ENCODE measurements around the gene SEPTIN10.
"Not testable (repeated sequence)": the region's sequence is repeated elsewhere in the genome, so short reads cannot be mapped to it uniquely, and the experiment has no call there.

Gene SEPTIN10

DNA sequence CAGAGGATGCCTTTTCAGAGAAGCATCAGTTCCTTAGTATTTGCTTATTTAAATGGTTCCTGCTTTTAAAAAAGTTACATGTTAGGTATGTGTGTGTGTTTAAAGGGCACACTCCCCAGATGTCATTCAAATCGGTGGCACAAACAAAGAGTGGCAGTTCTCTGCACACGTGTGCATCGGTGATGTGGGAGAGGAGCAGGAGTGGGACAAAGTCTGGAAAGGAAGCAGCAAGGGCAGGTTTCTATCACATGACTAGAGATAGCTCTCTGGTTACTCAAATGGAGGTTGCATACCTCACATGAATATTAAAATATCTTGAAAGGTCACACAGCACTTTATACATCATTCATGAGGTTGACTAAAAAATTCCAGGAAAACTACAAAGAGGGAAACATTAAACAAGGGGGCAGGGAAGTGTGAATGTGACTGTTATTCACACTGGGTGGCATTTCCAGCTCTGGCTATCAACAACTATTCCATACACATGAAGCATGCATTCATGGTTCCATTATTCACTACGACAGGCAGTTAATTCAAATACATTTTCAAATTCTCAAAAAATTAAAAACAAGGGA lies 64.7 kb downstream of the SEPTIN10 start:
- Histone ChIP-seq H3K9ac (ENCODE audit: low read length) (no peak overlapping the region), H3K4me1 (ENCODE audit: control insufficient read depth, insufficient read depth, low read length) (no peaks in the 10 kb centered on the region), H3K4me3 (ENCODE audit: low read length) (no peak overlapping the region), H3K9me3 (ENCODE audit: control insufficient read depth, low read length) (no peaks in the 10 kb centered on the region), H3K27me3 (ENCODE audit: control insufficient read depth, insufficient read depth, low read length) (no peaks in the 10 kb centered on the region), H3K36me3 (ENCODE audit: control insufficient read depth, insufficient read depth, low read length) (no peaks in the 10 kb centered on the region)

DNA sequence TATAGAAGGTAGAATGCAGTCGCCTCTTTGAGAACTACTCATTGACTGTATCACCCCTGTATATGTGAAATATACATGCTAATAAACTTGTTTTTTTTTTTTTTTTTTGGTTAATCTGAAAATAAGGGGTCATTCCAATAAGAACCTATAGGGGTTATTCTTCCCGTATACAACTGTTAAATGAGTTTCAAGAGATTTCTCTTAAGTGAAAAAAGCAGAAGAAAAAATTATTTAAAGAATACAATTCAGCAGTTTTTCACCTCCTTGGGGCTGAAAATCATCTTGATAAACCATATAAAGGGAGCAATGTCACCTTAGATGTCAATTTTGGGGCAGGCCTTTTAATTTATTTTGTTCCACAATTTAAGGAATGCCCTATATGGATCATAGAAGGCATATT lies 66.5 kb downstream of the SEPTIN10 start:
- H3K4me1 ChIP-seq (ENCODE audit: control insufficient read depth, insufficient read depth, low read length): no peaks in the 10 kb centered on the region

DNA sequence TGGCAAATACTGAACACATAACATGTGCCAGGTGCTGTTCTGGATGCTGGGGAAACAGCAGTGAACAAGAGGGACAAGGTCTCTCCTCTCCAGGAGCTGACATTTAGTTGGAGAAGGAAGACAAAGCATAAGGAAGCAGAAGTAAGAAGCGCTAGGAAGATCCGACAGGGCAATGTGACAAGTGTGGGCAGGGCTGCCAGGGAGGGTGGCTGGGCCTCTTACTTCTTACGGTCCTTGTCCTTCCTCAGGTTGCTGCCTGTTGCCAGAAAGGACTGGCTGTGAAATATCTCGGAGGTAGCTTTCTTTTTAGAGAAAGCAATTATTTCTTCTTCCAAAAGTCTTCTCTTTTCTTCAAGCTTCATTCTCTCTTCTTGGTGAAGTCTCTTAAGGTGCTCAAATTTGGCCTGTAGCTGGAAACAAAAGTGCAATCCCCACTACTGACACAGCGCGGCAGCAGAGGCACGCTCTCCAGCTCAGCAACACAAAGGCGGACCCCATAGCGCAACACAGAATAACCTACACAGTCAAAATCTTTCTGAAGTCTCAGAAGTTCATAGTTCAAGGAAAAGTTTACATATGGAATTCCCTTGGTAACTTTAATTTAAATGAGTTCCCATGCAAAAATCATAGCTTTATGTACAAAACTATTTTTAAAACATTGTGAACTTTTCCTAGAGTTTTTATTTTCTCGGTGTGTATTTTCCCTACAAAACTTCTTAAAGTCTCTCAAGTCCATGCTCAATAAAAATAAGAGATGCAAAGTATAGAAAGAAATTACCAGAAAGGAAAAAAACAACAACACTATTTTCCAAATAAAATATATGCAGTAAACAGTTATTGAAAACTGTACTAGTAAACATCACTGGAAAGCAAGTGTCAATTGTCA lies 67.7 kb downstream of the SEPTIN10 start:
- Histone ChIP-seq H3K27me3 (ENCODE audit: control insufficient read depth, insufficient read depth, low read length) (no peaks in the 10 kb centered on the region), H3K9me3 (ENCODE audit: control insufficient read depth, low read length) (no peaks in the 10 kb centered on the region), H3K9ac (ENCODE audit: low read length) (no peak overlapping the region), H3K4me3 (ENCODE audit: low read length) (no peak overlapping the region), H3K4me1 (ENCODE audit: control insufficient read depth, insufficient read depth, low read length) (no peaks in the 10 kb centered on the region), H3K36me3 (ENCODE audit: control insufficient read depth, insufficient read depth, low read length) (no peaks in the 10 kb centered on the region)

More for the DNA sequence above, 66.5 kb downstream of the SEPTIN10 start:
- H3K9me3 ChIP-seq (ENCODE audit: control insufficient read depth, low read length): no peaks in the 10 kb centered on the region
- H3K27me3 ChIP-seq (ENCODE audit: control insufficient read depth, insufficient read depth, low read length): no peaks in the 10 kb centered on the region
- no peak overlapping the region for H3K4me3 ChIP-seq (ENCODE audit: low read length)
- no peak overlapping the region for H3K9ac ChIP-seq (ENCODE audit: low read length)
- H3K36me3 ChIP-seq (ENCODE audit: control insufficient read depth, insufficient read depth, low read length): no peaks in the 10 kb centered on the region

DNA sequence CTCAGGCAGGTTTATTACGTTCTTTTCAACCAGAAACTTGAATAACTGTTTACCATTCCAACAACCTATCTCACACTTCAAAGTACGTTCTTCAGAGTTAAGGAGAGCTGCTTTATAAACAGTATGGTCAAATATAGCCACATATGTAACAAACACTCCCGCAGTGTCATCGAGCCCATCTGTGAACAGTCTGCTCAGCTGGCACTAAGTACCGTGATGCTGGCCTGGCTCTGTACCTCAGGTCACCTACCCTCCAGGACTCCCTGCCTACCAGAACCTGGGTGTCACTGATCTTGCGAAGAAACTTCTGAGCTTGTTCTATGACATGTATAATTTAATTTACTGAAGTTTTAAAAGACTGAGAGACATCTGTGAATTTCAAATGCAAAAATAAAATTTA lies 71.4 kb downstream of the SEPTIN10 start:
- H3K9ac ChIP-seq (ENCODE audit: low read length): no peak overlapping the region
- peaks cover 9% of the 10 kb centered on the region for H3K4me1 ChIP-seq (ENCODE audit: control insufficient read depth, insufficient read depth, low read length)
- no peaks in the 10 kb centered on the region for H3K36me3 ChIP-seq (ENCODE audit: control insufficient read depth, insufficient read depth, low read length)
- no peaks in the 10 kb centered on the region for H3K27me3 ChIP-seq (ENCODE audit: control insufficient read depth, insufficient read depth, low read length)
- no peaks in the 10 kb centered on the region for H3K9me3 ChIP-seq (ENCODE audit: control insufficient read depth, low read length)
- H3K4me3 ChIP-seq (ENCODE audit: low read length): no peak overlapping the region

DNA sequence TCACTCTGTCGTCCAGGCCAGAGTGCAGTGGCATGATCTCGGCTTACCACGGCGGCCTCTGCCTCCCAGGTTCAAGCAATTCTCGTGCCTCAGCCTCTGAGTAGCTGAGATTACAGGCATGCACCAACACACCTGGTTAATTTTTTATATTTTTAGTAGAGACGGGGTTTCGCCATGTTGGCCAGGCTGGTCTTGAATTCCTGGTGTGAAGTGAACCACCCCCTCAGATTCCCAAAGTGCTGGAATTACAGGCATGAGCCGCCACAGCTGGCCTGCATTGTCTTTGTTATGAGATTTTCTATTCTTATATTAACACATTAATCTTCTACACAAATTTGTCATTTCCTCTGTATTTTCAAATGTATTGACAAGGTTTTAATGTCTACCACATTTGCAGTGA lies 75.2 kb downstream of the SEPTIN10 start:
- H3K27me3 ChIP-seq (ENCODE audit: control insufficient read depth, insufficient read depth, low read length): no peaks in the 10 kb centered on the region
- no peaks in the 10 kb centered on the region for H3K36me3 ChIP-seq (ENCODE audit: control insufficient read depth, insufficient read depth, low read length)
- H3K4me1 ChIP-seq (ENCODE audit: control insufficient read depth, insufficient read depth, low read length): peaks cover 12% of the 10 kb centered on the region
- H3K4me3 ChIP-seq (ENCODE audit: low read length): no peak overlapping the region
- H3K9ac ChIP-seq (ENCODE audit: low read length): no peak overlapping the region
- no peaks in the 10 kb centered on the region for H3K9me3 ChIP-seq (ENCODE audit: control insufficient read depth, low read length)

DNA sequence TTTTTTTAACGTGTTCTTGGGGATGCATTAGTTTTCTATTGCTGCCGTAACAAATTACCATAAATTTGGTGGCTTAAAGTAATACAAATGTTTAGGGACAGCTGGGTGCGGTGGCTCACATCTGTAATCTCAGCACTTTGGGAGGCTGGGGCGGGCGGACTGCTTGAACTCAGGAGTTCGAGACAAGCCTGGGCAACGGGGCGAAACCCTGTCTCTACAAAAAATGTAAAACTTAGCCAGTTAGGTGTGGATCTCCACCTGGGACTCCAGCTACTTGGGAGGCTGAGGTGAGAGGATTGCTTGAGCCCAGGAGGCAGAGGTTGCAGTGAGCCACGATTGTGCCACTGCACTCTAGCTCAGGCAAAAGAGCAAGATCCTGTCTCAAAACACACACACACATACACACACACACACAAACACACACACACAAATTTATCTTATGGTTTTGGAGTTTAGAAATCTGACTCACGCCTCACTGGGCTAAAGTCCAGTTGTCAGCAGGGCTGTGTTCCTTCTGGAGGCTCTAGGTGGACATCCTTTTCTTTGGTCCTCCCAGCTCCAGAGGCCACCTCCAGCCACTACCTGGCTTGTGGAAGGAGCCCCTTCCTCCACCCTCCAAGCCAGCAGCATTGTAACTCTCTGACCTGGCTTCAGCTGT lies 76.1 kb downstream of the SEPTIN10 start:
- Histone ChIP-seq H3K27me3 (ENCODE audit: control insufficient read depth, insufficient read depth, low read length) (no peaks in the 10 kb centered on the region), H3K36me3 (ENCODE audit: control insufficient read depth, insufficient read depth, low read length) (no peaks in the 10 kb centered on the region), H3K4me3 (ENCODE audit: low read length) (no peak overlapping the region), H3K9ac (ENCODE audit: low read length) (no peak overlapping the region), H3K9me3 (ENCODE audit: control insufficient read depth, low read length) (no peaks in the 10 kb centered on the region), H3K4me1 (ENCODE audit: control insufficient read depth, insufficient read depth, low read length) (peaks cover 12% of the 10 kb centered on the region)

DNA sequence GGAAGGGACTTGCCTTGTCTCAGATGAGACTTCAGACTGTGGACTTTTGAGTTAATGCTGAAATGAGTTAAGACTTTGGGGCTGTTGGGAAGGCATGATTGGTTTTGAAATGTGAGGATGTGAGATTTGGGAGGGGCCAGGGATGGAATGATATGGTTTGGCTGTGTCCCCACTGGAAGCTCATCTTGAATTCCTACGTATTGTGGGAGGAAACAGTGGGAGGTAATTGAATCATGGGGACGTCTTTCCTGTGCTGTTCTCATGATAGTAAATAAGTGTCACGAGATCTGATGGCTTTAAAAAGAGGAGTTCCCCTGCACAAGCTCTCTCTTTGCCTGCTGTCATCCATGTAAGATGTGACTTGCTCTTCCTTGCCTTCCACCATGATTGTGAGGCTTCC lies 77.2 kb downstream of the SEPTIN10 start:
- H3K4me1 ChIP-seq (ENCODE audit: control insufficient read depth, insufficient read depth, low read length): peaks cover 12% of the 10 kb centered on the region
- not testable (repeated sequence) for H3K27me3 ChIP-seq (ENCODE audit: control insufficient read depth, insufficient read depth, low read length); H3K9ac ChIP-seq (ENCODE audit: low read length); H3K9me3 ChIP-seq (ENCODE audit: control insufficient read depth, low read length); H3K4me3 ChIP-seq (ENCODE audit: low read length); H3K36me3 ChIP-seq (ENCODE audit: control insufficient read depth, insufficient read depth, low read length)

DNA sequence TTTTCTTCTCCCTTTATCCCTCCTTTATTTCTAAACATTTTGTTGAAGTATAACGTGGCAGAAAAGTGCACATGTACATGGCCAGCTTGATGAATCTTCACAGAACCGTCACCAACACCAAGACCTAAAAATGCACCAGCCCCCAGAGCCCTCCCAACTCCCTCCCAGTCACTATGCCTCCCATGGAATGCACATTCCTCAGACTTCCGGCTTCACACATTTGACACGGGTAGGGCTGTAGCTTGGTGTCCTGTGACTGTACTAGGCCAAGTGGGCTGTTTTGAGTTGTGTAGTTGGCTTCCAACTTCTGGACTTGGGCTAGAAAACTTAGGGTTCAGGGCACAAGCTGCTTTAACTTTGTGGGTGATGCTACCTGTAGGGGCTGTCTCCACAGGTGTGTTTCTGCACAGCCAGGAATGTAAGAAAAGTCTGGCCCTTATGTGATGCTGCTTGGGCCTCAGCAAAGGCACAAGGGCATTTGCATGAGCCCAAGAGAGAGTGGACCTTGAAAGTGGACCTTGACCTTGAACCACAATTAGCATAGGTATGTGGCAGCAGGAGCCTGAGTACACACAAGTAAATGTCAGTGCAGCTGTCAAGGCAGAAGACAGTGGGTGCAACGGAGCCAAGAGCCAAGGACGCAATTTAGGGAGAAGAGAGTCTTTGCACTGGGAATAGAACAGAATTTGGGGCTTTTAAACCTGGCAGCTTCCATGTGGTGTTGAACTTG lies 78.4 kb downstream of the SEPTIN10 start:
- peaks cover 16% of the 10 kb centered on the region for H3K4me1 ChIP-seq (ENCODE audit: control insufficient read depth, insufficient read depth, low read length)
- H3K4me3 ChIP-seq (ENCODE audit: low read length): no peak overlapping the region
- H3K36me3 ChIP-seq (ENCODE audit: control insufficient read depth, insufficient read depth, low read length): no peaks in the 10 kb centered on the region
- no peak overlapping the region for H3K9ac ChIP-seq (ENCODE audit: low read length)
- H3K27me3 ChIP-seq (ENCODE audit: control insufficient read depth, insufficient read depth, low read length): no peaks in the 10 kb centered on the region
- H3K9me3 ChIP-seq (ENCODE audit: control insufficient read depth, low read length): no peaks in the 10 kb centered on the region

DNA sequence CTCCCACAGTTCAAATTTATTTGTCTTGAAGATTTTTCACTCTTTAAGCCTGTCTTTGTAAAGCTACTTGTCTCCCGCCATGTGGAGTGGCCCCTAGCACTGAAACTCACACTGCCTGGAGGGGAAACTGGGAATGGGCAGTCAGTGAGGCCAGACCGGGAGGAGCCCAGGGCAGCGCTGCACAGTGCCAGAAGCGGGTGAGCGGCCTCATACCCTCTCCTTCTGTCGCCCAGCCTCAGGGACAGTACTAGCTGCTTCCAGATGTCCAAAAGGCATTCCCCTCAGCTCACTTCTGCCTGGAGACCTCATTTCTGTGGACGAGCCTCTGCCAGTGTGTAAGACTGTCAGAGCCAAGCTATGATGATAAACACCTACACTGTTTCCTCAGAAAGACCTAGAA lies 79.9 kb downstream of the SEPTIN10 start:
- no peaks in the 10 kb centered on the region for H3K36me3 ChIP-seq (ENCODE audit: control insufficient read depth, insufficient read depth, low read length)
- no peak overlapping the region for H3K4me3 ChIP-seq (ENCODE audit: low read length)
- no peaks in the 10 kb centered on the region for H3K9me3 ChIP-seq (ENCODE audit: control insufficient read depth, low read length)
- H3K27me3 ChIP-seq (ENCODE audit: control insufficient read depth, insufficient read depth, low read length): no peaks in the 10 kb centered on the region
- no peak overlapping the region for H3K9ac ChIP-seq (ENCODE audit: low read length)
- peaks cover 31% of the 10 kb centered on the region for H3K4me1 ChIP-seq (ENCODE audit: control insufficient read depth, insufficient read depth, low read length)

DNA sequence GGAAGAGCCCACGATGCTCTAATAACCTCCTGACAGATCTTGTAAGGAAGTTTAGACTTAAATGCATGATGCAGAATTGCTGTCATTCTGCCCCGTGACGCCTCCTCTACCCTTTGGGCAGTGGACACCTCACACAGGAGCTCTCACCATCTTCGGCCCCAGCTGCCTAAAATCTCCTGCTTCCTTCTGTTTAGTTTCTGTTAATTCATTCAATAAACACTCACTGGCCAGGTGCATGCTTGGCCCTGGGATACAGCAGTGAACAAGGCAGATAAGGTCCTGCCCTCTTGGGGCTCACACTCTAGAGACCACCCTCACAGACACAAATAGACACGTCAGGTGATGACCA lies 81.1 kb downstream of the SEPTIN10 start:
- no peak overlapping the region for H3K4me3 ChIP-seq (ENCODE audit: low read length)
- H3K9me3 ChIP-seq (ENCODE audit: control insufficient read depth, low read length): no peaks in the 10 kb centered on the region
- H3K27me3 ChIP-seq (ENCODE audit: control insufficient read depth, insufficient read depth, low read length): no peaks in the 10 kb centered on the region
- no peaks in the 10 kb centered on the region for H3K36me3 ChIP-seq (ENCODE audit: control insufficient read depth, insufficient read depth, low read length)
- peaks cover 25% of the 10 kb centered on the region for H3K4me1 ChIP-seq (ENCODE audit: control insufficient read depth, insufficient read depth, low read length)
- no peak overlapping the region for H3K9ac ChIP-seq (ENCODE audit: low read length)

DNA sequence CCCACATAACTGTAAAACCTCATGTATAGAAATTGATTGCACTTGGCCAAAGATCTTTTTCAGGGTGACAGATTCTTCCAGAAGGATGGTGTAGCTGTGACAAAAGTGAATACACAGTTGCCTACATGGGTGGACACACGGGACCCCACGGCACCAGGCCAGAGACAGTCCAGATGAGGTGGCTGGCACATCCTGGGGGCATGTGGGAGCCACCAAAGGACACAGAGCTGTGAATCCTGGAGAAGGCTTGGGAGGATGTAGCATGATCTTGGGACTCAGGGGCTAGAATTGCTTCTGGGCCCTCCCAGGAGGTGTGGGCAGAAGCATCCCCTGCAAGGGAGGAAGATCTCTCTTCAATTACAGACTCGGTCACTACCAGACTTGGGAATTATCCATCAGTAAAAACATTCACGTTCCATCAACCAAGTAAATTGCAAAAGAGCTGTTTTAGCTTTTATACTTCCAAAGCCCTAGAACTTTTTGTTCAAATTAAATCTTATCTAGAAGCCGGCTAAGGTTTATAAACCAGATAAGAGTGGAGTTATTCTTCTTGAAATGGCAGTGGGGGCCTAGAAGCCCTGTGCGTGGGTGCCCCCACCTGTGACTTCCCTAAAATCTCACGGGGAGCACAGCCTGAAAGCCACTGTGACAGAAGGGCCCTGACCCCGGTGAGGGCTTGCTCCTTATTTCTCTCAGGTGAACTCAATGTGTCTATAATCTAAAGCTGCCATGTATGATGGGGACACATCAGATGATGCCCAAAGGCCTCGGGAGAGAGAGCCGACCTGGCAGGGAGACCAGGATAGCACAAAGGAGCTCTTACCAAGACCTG lies 81.7 kb downstream of the SEPTIN10 start:
- peaks cover 23% of the 10 kb centered on the region for H3K4me1 ChIP-seq (ENCODE audit: control insufficient read depth, insufficient read depth, low read length)
- H3K9ac ChIP-seq (ENCODE audit: low read length): no peak overlapping the region
- H3K4me3 ChIP-seq (ENCODE audit: low read length): no peak overlapping the region
- no peaks in the 10 kb centered on the region for H3K27me3 ChIP-seq (ENCODE audit: control insufficient read depth, insufficient read depth, low read length)
- H3K36me3 ChIP-seq (ENCODE audit: control insufficient read depth, insufficient read depth, low read length): no peaks in the 10 kb centered on the region
- H3K9me3 ChIP-seq (ENCODE audit: control insufficient read depth, low read length): no peaks in the 10 kb centered on the region

All from mucosa of stomach (tissue), 1 donor.